H1 (cell line): ENCODE results near the gene TRIM14. TPM values are rescaled to one million over a fixed set of nuclear protein-coding genes. Genes with fewer than 3 reads are reported as not detected.

ENCODE experiments used
- HDAC2 ChIP-seq, 2 experiments: fragments of 300-600 bp in 1 of 2; sonication (generic) in 1 of 2; IDR thresholded peaks; 2 replicates each; pipeline ENCODE4 v1.6.1; 2011 to 2012; ENCODE audit warnings: low read depth in 2 of 2, low read length in 2 of 2, mild to moderate bottlenecking in 2 of 2, moderate library complexity in 2 of 2, borderline replicate concordance in 1 of 2, inconsistent platforms in 1 of 2
- JUND ChIP-seq: IDR thresholded peaks from 2 replicates; pipeline ENCODE4 v1.6.1; 2011; ENCODE audit warnings: mild to moderate bottlenecking, improper control_type of control experiment, low read length
- POLR2A ChIP-seq, 2 experiments: IDR thresholded peaks; 1 replicate in 1 of 2; 2 replicates in 1 of 2; pipeline ENCODE4 v1.6.1; 2011; ENCODE audit warnings: low read depth in 2 of 2, low read length in 2 of 2, mild to moderate bottlenecking in 2 of 2; ENCODE audit errors: control extremely low read depth in 1 of 2
- polyA plus RNA-seq, 7 experiments: library from polyadenylated mRNA; depleted of rRNA in 3 of 7; stranded (reverse) in 5 of 7; unstranded in 2 of 7; fragments of >200 nt in 5 of 7; fragments of 200-250 nt in 2 of 7; gene quantifications; 1 replicate in 5 of 7; 2 replicates in 1 of 7; 4 replicates in 1 of 7; pipeline versions ENCODE4 v1.2.1 to v1.2.3, GENCODE V29; 2011 to 2013; ENCODE audit warnings: missing spikeins in 2 of 7, mixed read lengths in 2 of 7
- total RNA-seq: library from RNA; stranded (reverse); fragmentation: NEBNext Ultra II Directional; extraction: Animal tissue kit (Norgen Biotek cat#: 25700); gene quantifications from 2 replicates; pipeline ENCODE4 v1.2.1, GENCODE V29; 2021

The TRIM14 gene
- total and polyA plus RNA-seq, 2 of the 8 experiments (the other 6 are each of a cell fraction or from before 2014, with no cell fraction given): 9.2 to 19.4 TPM

DNA sequence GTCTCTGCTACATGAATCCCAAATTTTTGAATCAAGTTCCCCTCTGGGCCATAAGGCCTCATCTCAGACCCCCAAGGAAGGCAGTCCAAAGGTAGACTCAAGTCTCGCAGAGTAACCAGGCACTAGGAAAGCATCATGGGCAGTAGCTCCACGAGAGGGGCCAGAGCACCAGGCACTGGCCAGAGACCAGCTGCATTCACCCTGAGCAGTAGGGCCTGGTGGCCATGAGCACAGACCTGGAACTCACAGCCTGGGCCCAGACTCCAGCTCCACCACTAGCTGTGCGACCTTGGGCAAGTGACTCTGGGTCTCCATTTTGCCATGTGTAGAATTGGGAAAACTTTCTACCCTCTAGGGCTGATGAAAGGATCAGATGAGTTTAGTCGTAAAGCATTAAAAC is 34.0 kb downstream of the TRIM14 start (continued):
- TF ChIP-seq POLR2A (IDR thresholded peaks at IDR 0.05; ENCODE audit: control extremely low read depth in 1 of 2, low read depth in 2 of 2, low read length in 2 of 2) (no peak), HDAC2 (IDR thresholded peaks at IDR 0.05; ENCODE audit: borderline replicate concordance in 1 of 2, low read depth in 2 of 2, low read length in 2 of 2) (no peak), JUND (no peak)
